Measurements from ENCODE around the gene LIN28A. TPM values are rescaled to one million over a fixed set of nuclear protein-coding genes. Genes with fewer than 3 reads are reported as not detected.
"Not testable (repeated sequence)": the region's sequence is repeated elsewhere in the genome, so short reads cannot be mapped to it uniquely, and the experiment has no call there.

LIN28A gene, protein sequence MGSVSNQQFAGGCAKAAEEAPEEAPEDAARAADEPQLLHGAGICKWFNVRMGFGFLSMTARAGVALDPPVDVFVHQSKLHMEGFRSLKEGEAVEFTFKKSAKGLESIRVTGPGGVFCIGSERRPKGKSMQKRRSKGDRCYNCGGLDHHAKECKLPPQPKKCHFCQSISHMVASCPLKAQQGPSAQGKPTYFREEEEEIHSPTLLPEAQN
- total RNA-seq, result not detected

- H3K27ac Mint-ChIP-seq, result no peak within 1 kb of the TSS
- CTCF ChIA-PET, result interaction anchor here (1.1 to 1.3 kb wide), 3 partner anchors 9 to 126 kb away, joined by 3 read pairs; no protein-coding TSS in a partner anchor
These were observed at the start of gene LIN28A for GRCh38 chr1:26410706-26411623. Gene LIN28A, plus strand, starts transcription at chr1:26410817. Its CDS starts 75 bp downstream, at chr1:26410892.

GRCh38 chr1:26361605-26362122, 49.0 kb upstream of the LIN28A start:
- Mint-ChIP-seq H3K27me3 (peaks cover 40% of the 10 kb centered on the region), H3K36me3 (ENCODE audit: low read depth) (no peaks in the 10 kb centered on the region), H3K9me3 (no peaks in the 10 kb centered on the region), H3K4me1 (peaks cover 63% of the 10 kb centered on the region), H3K4me3 (no peak overlapping the region), H3K27ac (no peak overlapping the region)
- ChIA-PET POLR2A (no interaction called here), CTCF (interaction anchor here (1.2 to 4.1 kb wide), 8 partner anchors 8 to 192 kb away, joined by 3 to 33 read pairs (median 4); partner anchors contain the start of genes CEP85, CRYBG2 and ZNF593)
- no peak for DNase-seq

More at GRCh38 chr1:26410706-26411623, at the start of gene LIN28A:
- Mint-ChIP-seq H3K9me3 (no peaks in the 10 kb centered on the region), H3K36me3 (ENCODE audit: low read depth) (no peaks in the 10 kb centered on the region), H3K4me1 (peaks cover 23% of the 10 kb centered on the region), H3K4me3 (no peak within 1 kb of the TSS), H3K27me3 (peaks cover 74% of the 10 kb centered on the region)
- DNase-seq, result no peak
- POLR2A ChIA-PET, result no interaction called here

DNA sequence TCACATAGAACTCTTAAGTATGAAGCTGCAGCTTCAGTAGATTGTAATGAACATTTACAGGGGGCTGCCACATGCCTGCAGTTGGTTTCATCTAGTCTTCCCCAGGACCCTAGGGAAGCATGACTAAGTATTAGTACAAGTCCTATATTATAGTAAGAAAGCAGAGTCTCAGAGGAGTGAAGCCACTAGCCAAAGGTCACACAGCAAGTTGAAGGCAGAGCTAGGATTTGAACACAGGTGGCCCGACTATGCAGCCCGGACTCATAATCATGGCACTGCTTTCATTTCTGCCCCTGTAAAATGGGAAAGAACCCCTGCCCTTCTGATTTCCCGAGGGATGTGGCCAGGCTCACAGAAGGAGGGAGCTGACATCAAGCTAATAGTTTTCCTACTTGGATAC, 48.3 kb upstream of the LIN28A start:
- Mint-ChIP-seq H3K4me3 (no peak overlapping the region), H3K4me1 (peaks cover 61% of the 10 kb centered on the region), H3K36me3 (ENCODE audit: low read depth) (no peaks in the 10 kb centered on the region), H3K9me3 (no peaks in the 10 kb centered on the region), H3K27ac (peak overlapping the region; percentile 7), H3K27me3 (peaks cover 40% of the 10 kb centered on the region)
- no peak for DNase-seq
- CTCF ChIA-PET, result interaction anchor here (1.2 to 4.1 kb wide), 7 partner anchors 9 to 193 kb away, joined by 3 to 33 read pairs (median 5); partner anchors contain the start of genes CRYBG2 and ZNF593
- POLR2A ChIA-PET, result no interaction called here

GRCh38 chr1:26363549-26364448, 46.8 kb upstream of the LIN28A start:
- H3K27me3 Mint-ChIP-seq, result peaks cover 41% of the 10 kb centered on the region
- H3K4me3 Mint-ChIP-seq, result no peak overlapping the region
- peak; percentile 87 for DNase-seq
- H3K36me3 Mint-ChIP-seq (ENCODE audit: low read depth), result no peaks in the 10 kb centered on the region
- ChIA-PET CTCF (interaction anchor here (0.6 to 4.1 kb wide), 26 partner anchors 7 to 236 kb away, joined by 3 to 33 read pairs (median 4); partner anchors contain the start of genes CRYBG2 and ZNF593), POLR2A (interaction anchor here (0.6 to 1.0 kb wide), 2 partner anchors 38 to 77 kb away, joined by 3 to 5 read pairs; no protein-coding TSS in a partner anchor)
- no peaks in the 10 kb centered on the region for H3K9me3 Mint-ChIP-seq
- peak overlapping the region; percentile 39 for H3K27ac Mint-ChIP-seq
- H3K4me1 Mint-ChIP-seq, result peaks cover 53% of the 10 kb centered on the region

DNA sequence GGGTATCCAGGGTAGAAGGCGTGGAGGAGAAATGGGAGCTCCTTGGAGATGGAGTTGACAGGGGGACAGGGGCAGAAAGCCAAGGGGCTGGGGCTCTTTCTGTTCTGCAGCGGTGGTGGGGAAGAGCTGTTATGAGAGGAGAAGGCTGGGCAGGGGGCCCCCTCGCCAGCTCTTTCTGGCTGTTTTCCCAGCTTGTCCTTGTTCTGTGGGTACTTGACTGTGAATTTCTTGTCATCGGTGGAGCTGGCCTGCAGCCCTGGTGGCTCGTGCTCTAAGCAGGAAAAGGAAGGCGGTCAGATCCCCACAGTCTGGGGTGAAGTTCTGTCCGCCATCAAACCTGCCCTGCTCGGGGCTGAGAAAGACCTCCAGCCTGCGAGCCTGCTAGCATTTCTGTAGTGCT, 45.7 kb upstream of the LIN28A start:
- Mint-ChIP-seq H3K4me1 (peaks cover 44% of the 10 kb centered on the region), H3K4me3 (no peak overlapping the region), H3K9me3 (no peaks in the 10 kb centered on the region), H3K36me3 (ENCODE audit: low read depth) (no peaks in the 10 kb centered on the region), H3K27me3 (peaks cover 32% of the 10 kb centered on the region), H3K27ac (no peak overlapping the region)
- POLR2A ChIA-PET, result interaction anchor here (1.0 kb wide), 1 partner anchor 79 kb away, joined by 3 read pairs; no protein-coding TSS in a partner anchor
- no peak for DNase-seq
- CTCF ChIA-PET, result interaction anchor here (0.9 to 4.1 kb wide), 15 partner anchors 8 to 195 kb away, joined by 3 to 33 read pairs (median 7); partner anchors contain the start of genes CRYBG2 and ZNF593

- peaks cover 11% of the 10 kb centered on the region for H3K9me3 Mint-ChIP-seq
- H3K27me3 Mint-ChIP-seq, result peaks cover 13% of the 10 kb centered on the region
- no peak overlapping the region for H3K27ac Mint-ChIP-seq
- DNase-seq, result no peak
- no peak overlapping the region for H3K4me3 Mint-ChIP-seq
- peaks cover 15% of the 10 kb centered on the region for H3K36me3 Mint-ChIP-seq (ENCODE audit: low read depth)
- H3K4me1 Mint-ChIP-seq, result peaks cover 48% of the 10 kb centered on the region
- ChIA-PET CTCF (no interaction called here), POLR2A (no interaction called here)
These were observed 43.2 kb upstream of the LIN28A start for GRCh38 chr1:26367441-26367840.

DNA sequence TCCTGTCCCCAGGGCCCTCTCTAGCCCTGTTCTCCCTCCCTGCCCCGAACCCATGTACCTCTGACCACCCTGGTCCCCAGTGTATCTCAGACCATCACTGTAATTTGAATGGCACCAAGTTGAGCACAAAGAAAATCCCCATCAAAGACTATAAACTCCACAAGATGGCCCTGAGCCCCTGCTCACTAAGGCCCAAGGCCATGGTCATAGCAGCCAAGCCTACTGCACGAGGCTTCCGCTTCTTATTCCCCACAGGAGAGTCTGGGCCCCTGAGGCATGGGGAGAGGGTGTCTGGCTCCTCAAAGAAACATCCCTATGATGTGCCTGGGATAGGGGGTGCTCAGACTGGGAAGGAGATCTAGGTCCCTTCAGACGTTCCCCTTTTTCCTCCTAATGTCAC, 42.6 kb upstream of the LIN28A start:
- Mint-ChIP-seq H3K27me3 (peaks cover 10% of the 10 kb centered on the region), H3K36me3 (ENCODE audit: low read depth) (peaks cover 17% of the 10 kb centered on the region), H3K4me3 (no peak overlapping the region), H3K27ac (peak overlapping the region; percentile 36), H3K9me3 (peaks cover 14% of the 10 kb centered on the region), H3K4me1 (peaks cover 53% of the 10 kb centered on the region)
- CTCF ChIA-PET, result no interaction called here
- POLR2A ChIA-PET, result no interaction called here
- DNase-seq, result no peak

GRCh38 chr1:26368486-26368885, 42.1 kb upstream of the LIN28A start:
- POLR2A ChIA-PET, result no interaction called here
- peaks cover 14% of the 10 kb centered on the region for H3K9me3 Mint-ChIP-seq
- CTCF ChIA-PET, result interaction anchor here (1.9 kb wide), 1 partner anchor 83 kb away, joined by 7 read pairs; no protein-coding TSS in a partner anchor
- H3K27me3 Mint-ChIP-seq, result peaks cover 10% of the 10 kb centered on the region
- DNase-seq, result no peak
- peaks cover 54% of the 10 kb centered on the region for H3K4me1 Mint-ChIP-seq
- peaks cover 17% of the 10 kb centered on the region for H3K36me3 Mint-ChIP-seq (ENCODE audit: low read depth)
- no peak overlapping the region for H3K27ac Mint-ChIP-seq
- no peak overlapping the region for H3K4me3 Mint-ChIP-seq

- ChIA-PET POLR2A (no interaction called here), CTCF (interaction anchor here (0.8 to 1.6 kb wide), 6 partner anchors 9 to 171 kb away, joined by 3 to 11 read pairs (median 4); no protein-coding TSS in a partner anchor)
- Mint-ChIP-seq H3K4me1 (peaks cover 62% of the 10 kb centered on the region), H3K27ac (peak overlapping the region; percentile 78), H3K36me3 (ENCODE audit: low read depth) (peaks cover 17% of the 10 kb centered on the region), H3K27me3 (peaks cover 5% of the 10 kb centered on the region), H3K4me3 (no peak overlapping the region), H3K9me3 (peaks cover 14% of the 10 kb centered on the region)
- no peak for DNase-seq
These were observed 39.8 kb upstream of the LIN28A start for GRCh38 chr1:26370591-26371382.

DNA sequence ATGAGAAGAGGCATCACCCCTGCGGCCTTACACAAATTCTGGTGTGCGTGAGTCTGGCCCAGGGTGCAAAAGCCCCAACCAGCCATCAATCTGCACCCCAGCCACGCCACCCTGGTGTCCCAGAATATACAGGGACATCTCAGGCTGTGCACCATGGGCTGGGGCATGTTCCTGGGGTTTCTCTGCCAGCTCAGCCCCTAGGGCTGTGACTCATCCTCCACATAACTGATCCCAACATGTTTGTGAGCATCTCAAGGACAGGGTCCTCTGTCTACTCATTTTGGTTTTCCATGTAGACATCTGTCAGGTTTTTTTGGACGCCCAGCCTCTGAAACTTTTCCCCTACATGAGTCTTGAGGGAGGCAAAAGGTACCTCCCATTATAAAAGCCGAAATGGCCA, 38.6 kb upstream of the LIN28A start:
- no peak for DNase-seq

GRCh38 chr1:26372611-26373010, 38.0 kb upstream of the LIN28A start, which contains the start of gene ZNF683:
Gene ZNF683, minus strand, starts transcription at chr1:26372750. Its CDS starts 4,179 bp downstream, at chr1:26368571.
- Mint-ChIP-seq H3K4me3 (peak within 1 kb of the TSS; percentile 45), H3K36me3 (ENCODE audit: low read depth) (peaks cover 25% of the 10 kb centered on the region), H3K4me1 (peaks cover 78% of the 10 kb centered on the region), H3K9me3 (peaks cover 16% of the 10 kb centered on the region), H3K27ac (peak within 1 kb of the TSS; percentile 87)
- H3K27me3 Mint-ChIP-seq, POLR2A ChIA-PET, DNase-seq: not testable (repeated sequence)
- CTCF ChIA-PET, result interaction anchor here (1.4 to 3.2 kb wide), 3 partner anchors 9 to 93 kb away, joined by 3 to 26 read pairs (median 4); partner anchors contain the start of gene SH3BGRL3

More for the DNA sequence above, 38.6 kb upstream of the LIN28A start:
- Mint-ChIP-seq H3K4me3 (no peak overlapping the region), H3K27me3 (peaks cover 2% of the 10 kb centered on the region), H3K27ac (peak overlapping the region; percentile 87), H3K9me3 (peaks cover 16% of the 10 kb centered on the region), H3K36me3 (ENCODE audit: low read depth) (peaks cover 25% of the 10 kb centered on the region), H3K4me1 (peaks cover 72% of the 10 kb centered on the region)
- ChIA-PET CTCF (interaction anchor here (0.9 to 1.7 kb wide), 3 partner anchors 10 to 138 kb away, joined by 3 to 4 read pairs (median 3); partner anchors contain the start of genes CEP85 and SH3BGRL3), POLR2A (no interaction called here)

All from activated CD4-positive, alpha-beta T cell treated with anti-CD3 and anti-CD28 coated beads, Interleukin-2, amount 10 ng/mL, durations not matched to agents 7 days and 5 days (primary cell).